ENCODE measurements around the gene CEP57L1.

Gene CEP57L1

GRCh38 chr6:109092074-109092473 is 3.2 kb upstream of the CEP57L1 start:
- DNase-seq (ENCODE audit: low read depth) = no peak
- H3K4me3 ChIP-seq (ENCODE audit: low read depth, low read length) = peak overlapping the region; percentile 94
- TF ChIP-seq MAX (IDR thresholded peaks at IDR 0.05; ENCODE audit: low read depth, low read length) (no peak), POLR2A (IDR thresholded peaks at IDR 0.05; ENCODE audit: extremely low read depth, insufficient read length) (no peak), MYC (IDR thresholded peaks at IDR 0.05; ENCODE audit: low read depth, low read length) (no peak), CTCF (IDR thresholded peaks at IDR 0.05; ENCODE audit: low read depth, low read length) (no peak)

DNA sequence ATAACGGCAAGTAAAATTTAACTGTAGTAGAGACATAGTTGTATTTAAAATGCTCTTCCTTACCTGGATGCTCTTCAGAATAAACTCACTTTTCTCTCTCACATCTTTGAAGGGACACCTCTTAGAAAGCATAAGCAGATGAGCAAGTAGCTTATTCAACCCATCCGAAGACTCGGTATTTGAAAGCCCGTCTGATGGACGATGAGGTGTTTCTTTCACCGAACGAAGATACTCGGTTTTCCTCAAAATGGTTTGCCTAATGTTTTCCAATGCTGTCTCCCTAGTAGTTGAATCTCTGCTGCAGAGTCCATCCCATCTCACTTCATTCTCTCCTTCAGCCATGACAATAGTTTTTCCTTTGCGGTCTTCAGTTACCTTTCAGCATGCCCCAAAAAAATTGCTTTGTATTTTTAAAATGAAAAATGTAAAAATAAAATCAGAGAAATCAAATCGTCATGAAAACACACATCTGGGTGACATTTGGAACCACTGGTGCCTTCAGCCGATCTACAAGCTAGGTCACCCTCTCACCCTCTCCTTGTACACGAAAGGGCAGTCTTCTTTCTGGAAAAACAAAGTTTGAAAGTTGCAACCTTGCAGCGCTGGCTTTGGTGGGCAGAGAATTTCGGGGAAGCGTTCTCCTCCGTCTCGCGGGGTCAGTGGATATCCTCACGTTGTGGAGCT is 1.4 kb upstream of the CEP57L1 start:
- TF ChIP-seq POLR2A (IDR thresholded peaks at IDR 0.05; ENCODE audit: extremely low read depth, insufficient read length) (no peak), MYC (IDR thresholded peaks at IDR 0.05; ENCODE audit: low read depth, low read length) (no peak), MAX (IDR thresholded peaks at IDR 0.05; ENCODE audit: low read depth, low read length) (no peak), CTCF (IDR thresholded peaks at IDR 0.05; ENCODE audit: low read depth, low read length) (no peak)
- DNase-seq (ENCODE audit: low read depth) = peak; percentile 33

GRCh38 chr6:109094416-109095035 is 781 bp upstream of the CEP57L1 start, which contains the start of gene SESN1:
Gene SESN1, minus strand, starts transcription at chr6:109094846. Its CDS starts 773 bp downstream, at chr6:109094073.
- DNase-seq (ENCODE audit: low read depth) = peak; percentile 99
- TF ChIP-seq POLR2A (IDR thresholded peaks at IDR 0.05; ENCODE audit: extremely low read depth, insufficient read length) (peak; percentile 59), MYC (IDR thresholded peaks at IDR 0.05; ENCODE audit: low read depth, low read length) (peak; percentile 38; the same call in 1 of the 2 replicates), MAX (IDR thresholded peaks at IDR 0.05; ENCODE audit: low read depth, low read length) (no peak; the same call in 1 of the 2 replicates), CTCF (IDR thresholded peaks at IDR 0.05; ENCODE audit: low read depth, low read length) (no peak)
- H3K4me3 ChIP-seq (ENCODE audit: low read depth, low read length) = peak within 1 kb of the TSS; percentile 98

More for the DNA sequence above, 1.4 kb upstream of the CEP57L1 start:
- peak overlapping the region; percentile 94 for H3K4me3 ChIP-seq (ENCODE audit: low read depth, low read length)

DNA sequence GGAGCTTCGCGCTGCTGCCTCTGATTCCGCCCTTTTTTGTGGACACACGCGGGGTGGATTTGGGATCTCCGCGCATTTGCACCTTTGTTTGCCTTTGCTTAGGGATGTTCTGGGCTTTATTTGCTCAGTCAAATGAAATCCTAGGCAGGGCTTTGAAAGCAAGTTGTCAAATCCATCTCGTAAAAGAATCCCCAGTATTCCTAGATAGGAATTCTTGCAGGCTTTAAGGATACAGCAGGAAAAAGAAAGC is 453 bp downstream of the CEP57L1 start:
- peak overlapping the region; percentile 98 for H3K4me3 ChIP-seq (ENCODE audit: low read depth, low read length)
- TF ChIP-seq POLR2A (IDR thresholded peaks at IDR 0.05; ENCODE audit: extremely low read depth, insufficient read length) (no peak), CTCF (IDR thresholded peaks at IDR 0.05; ENCODE audit: low read depth, low read length) (no peak), MYC (IDR thresholded peaks at IDR 0.05; ENCODE audit: low read depth, low read length) (no peak), MAX (IDR thresholded peaks at IDR 0.05; ENCODE audit: low read depth, low read length) (no peak)
- DNase-seq (ENCODE audit: low read depth) = no peak

- H3K4me3 ChIP-seq (ENCODE audit: low read depth, low read length) = peak overlapping the region; percentile 98
- TF ChIP-seq MYC (IDR thresholded peaks at IDR 0.05; ENCODE audit: low read depth, low read length) (no peak), POLR2A (IDR thresholded peaks at IDR 0.05; ENCODE audit: extremely low read depth, insufficient read length) (no peak), CTCF (IDR thresholded peaks at IDR 0.05; ENCODE audit: low read depth, low read length) (no peak), MAX (IDR thresholded peaks at IDR 0.05; ENCODE audit: low read depth, low read length) (no peak)
- peak; percentile 20 for DNase-seq (ENCODE audit: low read depth)
These were observed 901 bp downstream of the CEP57L1 start for GRCh38 chr6:109096208-109096607.
